GM12878 (cell line): ENCODE measurements around the gene NAA10. TPM values are rescaled to one million over a fixed set of nuclear protein-coding genes. Genes with fewer than 3 reads are reported as not detected.

ENCODE experiments used
- ATAC-seq: fragments of 200-7000 bp; cut with Tn5 transposase; 3 replicates; pipeline ENCODE4 v1.9.1; 2020; ENCODE audit warnings: mild to moderate bottlenecking, moderate library complexity
- BruUV-seq: library from RNA; stranded (reverse); fragments of 400-500 nt; replicated peaks from 2 replicates; lab custom pipeline; 2021; lab: Mats Ljungman, UMichigan
- CTCF ChIA-PET: fragments of 300-600 bp; sonication (Branson Sonifier 250); formaldehyde crosslinking; extraction: SDS; loops from one replicate; lab custom pipeline; 2021; ENCODE audit warnings: inconsistent platforms; lab: Yijun Ruan, JAX
- POLR2A ChIA-PET: fragments of 350-600 bp; formaldehyde crosslinking; extraction: SDS; loops from one replicate; lab custom pipeline; 2021; ENCODE audit warnings: inconsistent platforms; lab: Charles Lee
- RAD21 ChIA-PET: fragments of 300-600 bp; sonication (Branson Sonifier 250); formaldehyde crosslinking; loops from one replicate; lab custom pipeline; 2023; ENCODE audit warnings: antibody characterized with exemption; ENCODE audit not compliant: unreplicated experiment; lab: Charles Lee
- SMC1A ChIA-PET: fragments of 300-600 bp; sonication (Branson Sonifier 250); formaldehyde crosslinking; loops from one replicate; lab custom pipeline; 2023; ENCODE audit not compliant: unreplicated experiment, uncharacterized antibody; lab: Charles Lee
- DNase-seq: peaks from one replicate; pipeline ENCODE4 v3.0.0-alpha.2; 2011; ENCODE audit warnings: low read depth, low spot score
- FAIRE-seq: peaks from 3 replicates; lab custom pipeline; 2011; peaks lifted over from hg19 to GRCh38; lab: Jason Lieb, UNC
- H2AFZ ChIP-seq: 2 replicates; pipeline ENCODE4 v1.6.0; 2011; ENCODE audit warnings: low read depth, low read length, control low read depth; ENCODE audit not compliant: control insufficient read depth
- H3K27ac ChIP-seq: 2 replicates; pipeline ENCODE4 v1.5.1; 2011; ENCODE audit warnings: control low read depth; ENCODE audit not compliant: control insufficient read depth, insufficient read depth
- H3K27me3 ChIP-seq, 2 experiments: replicated peaks in 1 of 2; 2 replicates each; pipeline versions ENCODE4 v1.6.0 to v1.6.1; 2011; ENCODE audit warnings: low read length in 1 of 2; ENCODE audit not compliant: control insufficient read depth in 2 of 2, insufficient read depth in 2 of 2
- H3K36me3 ChIP-seq, 2 experiments: 2 replicates each; pipeline ENCODE4 v1.5.1; 2011; ENCODE audit warnings: low read length in 1 of 2; ENCODE audit not compliant: control insufficient read depth in 2 of 2, insufficient read depth in 2 of 2
- H3K4me1 ChIP-seq: 2 replicates; pipeline ENCODE4 v1.6.1; 2011; ENCODE audit warnings: mild to moderate bottlenecking, low read length, moderate library complexity, mixed read lengths; ENCODE audit not compliant: control insufficient read depth, insufficient read depth
- H3K4me2 ChIP-seq: 2 replicates; pipeline ENCODE4 v1.6.0; 2011; ENCODE audit warnings: control low read depth; ENCODE audit not compliant: control insufficient read depth, insufficient read depth
- H3K4me3 ChIP-seq: fragments of 200-600 bp; sonication (generic); 2 replicates; pipeline ENCODE4 v1.5.1; 2016
- H3K79me2 ChIP-seq: 2 replicates; pipeline ENCODE4 v1.6.0; 2011; ENCODE audit warnings: low read length; ENCODE audit not compliant: control insufficient read depth, insufficient read depth
- H3K9ac ChIP-seq: 2 replicates; pipeline ENCODE4 v1.8.0; 2011; ENCODE audit warnings: low read length, control low read depth, mixed read lengths; ENCODE audit not compliant: control insufficient read depth, insufficient read depth
- H3K9me3 ChIP-seq: replicated peaks from 3 replicates; pipeline ENCODE4 v1.5.1; 2011; ENCODE audit warnings: mild to moderate bottlenecking, low read length; ENCODE audit not compliant: control insufficient read depth, insufficient read depth
- H4K20me1 ChIP-seq: 2 replicates; pipeline ENCODE4 v1.6.0; 2011; ENCODE audit not compliant: control insufficient read depth, insufficient read depth
- DPF2 ChIP-seq: fragments of 450-650 bp; IDR thresholded peaks from 2 replicates; pipeline ENCODE4 v1.6.1; 2017; ENCODE audit warnings: mild to moderate bottlenecking
- NR2F1 ChIP-seq: fragments of 450-650 bp; conservative IDR thresholded peaks from 2 replicates; pipeline ENCODE4 v1.6.1; 2017; ENCODE audit warnings: mild to moderate bottlenecking
- POLR2A ChIP-seq: IDR thresholded peaks from 2 replicates; pipeline ENCODE4 v1.6.1; 2011; ENCODE audit warnings: low read depth, mild to moderate bottlenecking, low read length
- ZNF24 ChIP-seq: fragments of 450-650 bp; IDR thresholded peaks from 2 replicates; pipeline ENCODE4 v1.6.1; 2017; ENCODE audit warnings: antibody characterized with exemption, mild to moderate bottlenecking
- WGBS: methylation state at CpG from one replicate; pipeline ENCODE4 v1.1.6; 2016; ENCODE audit warnings: low lambda C conversion rate; ENCODE audit not compliant: insufficient replicate concordance, insufficient coverage; ENCODE audit errors: missing lambda C conversion rate; 5-methylcytosine and 5-hydroxymethylcytosine counted together
- in situ Hi-C: fragments of 300-500 bp; cut with MboI; formaldehyde crosslinking; loops from 9 replicates; pipeline ENCODE4 v1.14.3; 2018; ENCODE audit warnings: mixed read lengths
- intact Hi-C: fragments of 100-400 bp; cut with micrococcal nuclease; formaldehyde crosslinking; loops from one replicate; pipeline ENCODE4 v1.14.2; 2022; ENCODE audit not compliant: unreplicated experiment
- polyA plus RNA-seq, 11 experiments: library from polyadenylated mRNA; depleted of rRNA in 4 of 11; unstranded in 6 of 11; stranded (reverse) in 5 of 11; fragments of >200 nt; fragmentation: Nextera tagmentation in 4 of 11; fragmentation: Illumina TruSeq in 1 of 11; extraction: Ambion mirVana in 4 of 11; extraction: Trizol in 1 of 11; gene quantifications; 1 replicate in 1 of 11; 2 replicates in 10 of 11; pipeline versions ENCODE4 v1.2.1 to v1.2.3, GENCODE V29; 2011 to 2016; ENCODE audit warnings: inconsistent platforms in 2 of 11, missing spikeins in 2 of 11, low read depth in 1 of 11
- total RNA-seq, 4 experiments: library from RNA; depleted of rRNA in 3 of 4; stranded (reverse); fragments of >200 nt in 3 of 4; fragmentation: Illumina TruSeq in 1 of 4; extraction: Trizol in 1 of 4; gene quantifications; 2 replicates each; pipeline versions ENCODE4 v1.2.1 to v1.2.3, GENCODE V29; 2013 to 2021

The NAA10 gene
- total and polyA plus RNA-seq, 10 of the 15 experiments (the other 5 are each of a cell fraction or from before 2014, with no cell fraction given), result 7.9 to 212 (median 98.9) TPM

GRCh38 chrX:153906126-153906917 lies 28.5 kb downstream of the NAA10 start:
- ChIA-PET RAD21 (interaction anchor here (1.8 kb wide), 1 partner anchor 19 kb away, joined by 6 read pairs; no protein-coding TSS in a partner anchor), POLR2A (interaction anchor here (1.1 kb wide), 1 partner anchor 62 kb away, joined by 3 read pairs; no protein-coding TSS in a partner anchor), SMC1A (interaction anchor here (1.1 to 1.3 kb wide), 2 partner anchors 18 to 28 kb away, joined by 3 read pairs; no protein-coding TSS in a partner anchor), CTCF (interaction anchor here (1.1 to 1.8 kb wide), 3 partner anchors 17 to 41 kb away, joined by 4 to 5 read pairs (median 5); no protein-coding TSS in a partner anchor)
- Histone ChIP-seq H3K4me3 (no peak overlapping the region), H3K4me2 (no peak overlapping the region), H3K79me2 (no peaks in the 10 kb centered on the region), H4K20me1 (no peaks in the 10 kb centered on the region), H3K27me3 (no peaks in the 10 kb centered on the region), H3K36me3 (no peaks in the 10 kb centered on the region; a peak in 1 of 4 replicates), H3K9ac (no peak overlapping the region), H3K9me3 (no peaks in the 10 kb centered on the region), H3K27ac (no peak overlapping the region), H3K4me1 (peaks cover 7% of the 10 kb centered on the region), H2AFZ (no peak overlapping the region)
- in situ Hi-C loops (no loop called here), intact Hi-C loops (no loop called here)
- FAIRE-seq, result no peak
- BruUV-seq, result no TSS peak
- 50% methylated on average over 27 of the region's 27 CpGs for WGBS
- DNase-seq, result no peak
- TF ChIP-seq POLR2A (peak; percentile 37; the same call in 1 of the 2 replicates), ZNF24 (no peak)
- ATAC-seq, result no peak

GRCh38 chrX:153905481-153906095 lies 29.2 kb downstream of the NAA10 start:
- no peak overlapping the region for H3K27ac ChIP-seq
- no peaks in the 10 kb centered on the region for H4K20me1 ChIP-seq
- H2AFZ ChIP-seq, result no peak overlapping the region
- ChIA-PET SMC1A (no interaction called here), RAD21 (no interaction called here), POLR2A (interaction anchor here (1.1 kb wide), 1 partner anchor 62 kb away, joined by 3 read pairs; no protein-coding TSS in a partner anchor), CTCF (interaction anchor here (1.8 kb wide), 1 partner anchor 41 kb away, joined by 5 read pairs; no protein-coding TSS in a partner anchor)
- H3K4me1 ChIP-seq, result peaks cover 9% of the 10 kb centered on the region
- intact Hi-C loops (no loop called here), in situ Hi-C loops (no loop called here)
- no peak overlapping the region for H3K4me3 ChIP-seq
- no peaks in the 10 kb centered on the region for H3K9me3 ChIP-seq
- H3K4me2 ChIP-seq, result no peak overlapping the region
- ATAC-seq, result no peak
- no peak overlapping the region for H3K9ac ChIP-seq
- no peak for FAIRE-seq
- TF ChIP-seq NR2F1 (no peak), DPF2 (no peak), POLR2A (peak; percentile 21; the same call in 1 of the 2 replicates)
- H3K27me3 ChIP-seq, result no peaks in the 10 kb centered on the region
- H3K36me3 ChIP-seq, result no peaks in the 10 kb centered on the region
- 90% methylated on average over 32 of the region's 32 CpGs for WGBS
- DNase-seq, result no peak
- no peaks in the 10 kb centered on the region for H3K79me2 ChIP-seq
- BruUV-seq, result no TSS peak
